H1 (cell line): Measurements from ENCODE around the gene CLEC16A.

Experiments
- CBX8 ChIP-seq: fragments of 300-800, 300-1000 bp; sonication (generic); IDR thresholded peaks from 2 replicates; pipeline ENCODE4 v1.7.1; 2016; ENCODE audit warnings: low read depth, low read length, borderline replicate concordance
- CTCF ChIP-seq, 3 experiments: IDR thresholded peaks; 1 replicate in 2 of 3; 2 replicates in 1 of 3; pipeline versions ENCODE4 v1.5.1 to v1.6.1; 2011; ENCODE audit warnings: low read length in 3 of 3, mild to moderate bottlenecking in 3 of 3, inconsistent platforms in 2 of 3, low read depth in 1 of 3, moderate library complexity in 1 of 3; ENCODE audit not compliant: insufficient read depth in 1 of 3; ENCODE audit errors: control extremely low read depth in 1 of 3
- EZH2 ChIP-seq: fragments of 200-600 bp; sonication (generic); IDR thresholded peaks from 2 replicates; pipeline ENCODE4 v1.7.1; 2012; ENCODE audit warnings: low read depth, mild to moderate bottlenecking, moderate library complexity, low read length, inconsistent platforms; ENCODE audit not compliant: severe bottlenecking
- JUN ChIP-seq: IDR thresholded peaks from 2 replicates; pipeline ENCODE4 v1.6.1; 2011; ENCODE audit warnings: low read depth, mild to moderate bottlenecking, improper control_type of control experiment, low read length
- JUND ChIP-seq: IDR thresholded peaks from 2 replicates; pipeline ENCODE4 v1.6.1; 2011; ENCODE audit warnings: mild to moderate bottlenecking, improper control_type of control experiment, low read length
- POLR2A ChIP-seq, 2 experiments: IDR thresholded peaks; 1 replicate in 1 of 2; 2 replicates in 1 of 2; pipeline ENCODE4 v1.6.1; 2011; ENCODE audit warnings: low read depth in 2 of 2, low read length in 2 of 2, mild to moderate bottlenecking in 2 of 2; ENCODE audit errors: control extremely low read depth in 1 of 2
- POLR2AphosphoS5 ChIP-seq: IDR thresholded peaks from 2 replicates; pipeline ENCODE4 v1.6.1; 2011; ENCODE audit warnings: low read depth, low read length
- RAD21 ChIP-seq, 2 experiments: IDR thresholded peaks in 1 of 2; conservative IDR thresholded peaks in 1 of 2; 2 replicates each; pipeline ENCODE4 v1.6.1; 2011; ENCODE audit warnings: low read depth in 2 of 2, low read length in 2 of 2, improper control_type of control experiment in 1 of 2, inconsistent platforms in 1 of 2, mild to moderate bottlenecking in 1 of 2, moderate library complexity in 1 of 2
- TCF12 ChIP-seq: IDR thresholded peaks from 2 replicates; pipeline ENCODE4 v1.6.1; 2011; ENCODE audit warnings: low read depth, mild to moderate bottlenecking, low read length

- TF ChIP-seq TCF12 (no peak), EZH2 (no peak), JUN (no peak), CTCF (IDR thresholded peaks at IDR 0.05; ENCODE audit: control extremely low read depth in 1 of 3, insufficient read depth in 1 of 3, low read depth in 1 of 3, low read length in 3 of 3) (no peak), RAD21 (IDR thresholded peaks at IDR 0.05 in 1 of 2, conservative IDR thresholded peaks at IDR 0.05 in 1 of 2; ENCODE audit: low read depth in 2 of 2, low read length in 2 of 2) (no peak), JUND (no peak), CBX8 (no peak), POLR2A (IDR thresholded peaks at IDR 0.05; ENCODE audit: control extremely low read depth in 1 of 2, low read depth in 2 of 2, low read length in 2 of 2) (no peak), POLR2AphosphoS5 (no peak)
Observed at GRCh38 chr16:11094075-11094856, 149.9 kb downstream of the CLEC16A start.
